AG04449 (cell line): ENCODE measurements around the gene COBL.
"Not testable (repeated sequence)": the region's sequence is repeated elsewhere in the genome, so short reads cannot be mapped to it uniquely, and the experiment has no call there.

Experiments used
- CTCF ChIA-PET: fragments of 350-600 bp; formaldehyde crosslinking; extraction: SDS; loops from one replicate; lab custom pipeline; 2021; ENCODE audit warnings: antibody characterized with exemption; lab: Yijun Ruan, JAX
- POLR2A ChIA-PET: fragments of 400-600, 350-600 bp; formaldehyde crosslinking; extraction: SDS; loops from one replicate; lab custom pipeline; 2020; ENCODE audit warnings: antibody characterized with exemption, inconsistent platforms; lab: Yijun Ruan, JAX
- DNase-seq: peaks from one replicate; pipeline ENCODE4 v3.0.0-alpha.2; 2010; ENCODE audit warnings: low read depth, low spot score
- H3K4me3 ChIP-seq: 2 replicates; pipeline ENCODE4 v1.5.1; 2011; ENCODE audit warnings: low read depth, mild to moderate bottlenecking, control low read depth, low read length
- TF ChIP-seq, protein P1 (sequence below): IDR thresholded peaks from one replicate; pipeline ENCODE4 v1.5.1; 2011; ENCODE audit warnings: mild to moderate bottlenecking, moderate library complexity, low read length, control low read depth, inconsistent platforms; ENCODE audit not compliant: insufficient read depth; ENCODE audit errors: missing control alignments

COBL gene

GRCh38 chr7:51217804-51218203, 98.8 kb downstream of the COBL start:
- no peak for DNase-seq
- ChIA-PET POLR2A (no interaction called here), CTCF (no interaction called here)
- H3K4me3 ChIP-seq: no peak overlapping the region
- TF ChIP-seq, protein P1, sequence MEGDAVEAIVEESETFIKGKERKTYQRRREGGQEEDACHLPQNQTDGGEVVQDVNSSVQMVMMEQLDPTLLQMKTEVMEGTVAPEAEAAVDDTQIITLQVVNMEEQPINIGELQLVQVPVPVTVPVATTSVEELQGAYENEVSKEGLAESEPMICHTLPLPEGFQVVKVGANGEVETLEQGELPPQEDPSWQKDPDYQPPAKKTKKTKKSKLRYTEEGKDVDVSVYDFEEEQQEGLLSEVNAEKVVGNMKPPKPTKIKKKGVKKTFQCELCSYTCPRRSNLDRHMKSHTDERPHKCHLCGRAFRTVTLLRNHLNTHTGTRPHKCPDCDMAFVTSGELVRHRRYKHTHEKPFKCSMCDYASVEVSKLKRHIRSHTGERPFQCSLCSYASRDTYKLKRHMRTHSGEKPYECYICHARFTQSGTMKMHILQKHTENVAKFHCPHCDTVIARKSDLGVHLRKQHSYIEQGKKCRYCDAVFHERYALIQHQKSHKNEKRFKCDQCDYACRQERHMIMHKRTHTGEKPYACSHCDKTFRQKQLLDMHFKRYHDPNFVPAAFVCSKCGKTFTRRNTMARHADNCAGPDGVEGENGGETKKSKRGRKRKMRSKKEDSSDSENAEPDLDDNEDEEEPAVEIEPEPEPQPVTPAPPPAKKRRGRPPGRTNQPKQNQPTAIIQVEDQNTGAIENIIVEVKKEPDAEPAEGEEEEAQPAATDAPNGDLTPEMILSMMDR: no peak

DNA sequence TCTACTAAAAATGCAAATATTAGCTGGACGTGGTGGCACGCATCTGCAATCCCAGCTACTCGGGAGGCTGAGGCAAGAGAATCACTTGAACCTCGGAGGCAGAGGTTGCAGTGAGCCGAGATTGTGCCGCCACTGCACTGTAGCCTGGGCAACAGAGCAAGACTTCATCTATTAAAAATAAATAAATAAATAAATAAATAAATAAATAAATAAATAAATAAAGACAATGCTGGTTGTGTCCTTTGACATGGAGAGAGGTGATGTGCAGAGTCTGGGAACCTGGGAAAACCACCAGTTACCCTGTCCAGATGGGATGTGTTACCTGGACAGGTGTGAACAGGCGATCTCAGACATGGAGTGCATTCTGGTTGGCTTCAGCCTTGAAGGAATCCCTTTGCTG, 102.5 kb downstream of the COBL start:
- no peak for DNase-seq
- H3K4me3 ChIP-seq: no peak overlapping the region
- CTCF ChIA-PET: no interaction called here
- POLR2A ChIA-PET: no interaction called here
- TF ChIP-seq, protein P1: no peak

DNA sequence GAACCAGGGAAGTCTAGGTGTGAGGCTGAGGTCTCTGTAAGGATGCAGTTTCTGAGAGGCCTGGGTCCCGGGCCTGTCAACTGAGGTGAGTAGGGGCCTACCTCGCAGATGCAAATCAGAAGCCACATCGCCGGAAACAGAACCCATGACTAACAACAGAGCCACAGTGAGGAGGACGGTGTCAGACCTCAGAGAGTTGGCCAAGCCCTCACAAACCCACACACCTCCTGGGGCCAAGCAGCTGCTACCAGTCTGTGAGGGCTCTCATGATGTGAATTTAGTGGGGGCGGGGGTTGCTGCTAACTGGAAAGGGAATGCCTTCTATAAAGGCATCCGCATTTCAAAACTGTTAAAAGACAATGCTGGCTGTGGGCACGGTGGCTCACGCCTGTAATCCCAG, 103.0 kb downstream of the COBL start:
- ChIA-PET CTCF (no interaction called here), POLR2A (no interaction called here)

GRCh38 chr7:51210766-51211165, 105.8 kb downstream of the COBL start:
- TF ChIP-seq, protein P1: no peak
- CTCF ChIA-PET: no interaction called here
- POLR2A ChIA-PET: no interaction called here
- no peak overlapping the region for H3K4me3 ChIP-seq
- no peak for DNase-seq

More for the DNA sequence above, 103.0 kb downstream of the COBL start:
- TF ChIP-seq, protein P1: no peak
- DNase-seq: no peak
- no peak overlapping the region for H3K4me3 ChIP-seq

GRCh38 chr7:51209426-51209825, 107.2 kb downstream of the COBL start:
- no peak for DNase-seq
- TF ChIP-seq, protein P1: no peak
- ChIA-PET POLR2A (no interaction called here), CTCF (no interaction called here)
- no peak overlapping the region for H3K4me3 ChIP-seq

- POLR2A ChIA-PET, DNase-seq, H3K4me3 ChIP-seq, CTCF ChIA-PET: not testable (repeated sequence)
These were observed 108.5 kb downstream of the COBL start for GRCh38 chr7:51208125-51208524.

GRCh38 chr7:51198654-51199053, 118.0 kb downstream of the COBL start:
- TF ChIP-seq, protein P1: no peak
- ChIA-PET CTCF (no interaction called here), POLR2A (no interaction called here)
- no peak for DNase-seq
- no peak overlapping the region for H3K4me3 ChIP-seq
